ENCODE data around the gene ST6GALNAC5. TPM values are rescaled to one million over a fixed set of nuclear protein-coding genes. Genes with fewer than 3 reads are reported as not detected.

The ST6GALNAC5 gene
- polyA plus RNA-seq, 3 donors = not detected

DNA sequence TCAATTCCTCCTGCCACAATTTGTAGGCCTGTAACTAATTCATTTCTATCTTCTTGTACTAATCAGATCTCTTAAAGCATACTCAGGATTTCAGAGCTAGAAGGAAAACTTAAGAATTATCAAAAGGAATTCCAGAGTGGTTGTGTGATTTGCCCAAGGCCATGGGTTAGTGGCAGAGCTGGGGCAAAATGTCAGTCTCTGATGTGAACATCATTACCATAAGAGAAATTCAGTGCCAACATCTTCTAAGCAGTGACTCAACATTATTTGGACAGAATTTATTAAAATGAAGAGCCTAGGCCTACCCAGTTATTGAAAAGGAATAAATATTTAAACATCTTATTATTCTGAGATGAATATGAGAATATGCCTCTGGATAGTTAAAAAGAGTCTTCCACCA is 14.5 kb downstream of the ST6GALNAC5 start:
- Mint-ChIP-seq H3K36me3 (no peaks in the 10 kb centered on the region), H3K27ac (no peak overlapping the region), H3K9me3 (peaks cover 0 to 6% (median 2%) of the 10 kb centered on the region in 7 donors), H3K4me3 (no peak overlapping the region), H3K4me1 (no peaks in the 10 kb centered on the region), H3K27me3 (ENCODE audit: low read depth in 3 of 3) (peaks cover 1 to 5% (median 4%) of the 10 kb centered on the region in 3 donors)
- Histone ChIP-seq H4K20me1 (ENCODE audit: insufficient read depth, low read length) (no peaks in the 10 kb centered on the region), H3K9me3 (replicated peaks in 1 of 2; ENCODE audit: control insufficient read depth in 1 of 2, insufficient read depth in 1 of 2, low read length in 2 of 2) (no peaks in the 10 kb centered on the region), H3K27ac (ENCODE audit: low read depth in 1 of 2, low read length in 2 of 2) (no peak overlapping the region), H3K4me1 (ENCODE audit: control insufficient read depth in 1 of 2, insufficient read depth in 2 of 2, low read length in 2 of 2) (no peaks in the 10 kb centered on the region), H3K27me3 (ENCODE audit: control insufficient read depth in 2 of 2, insufficient read depth in 2 of 2, low read length in 2 of 2) (no peaks in the 10 kb centered on the region), H3K9ac (ENCODE audit: insufficient read depth, low read length, poor library complexity, severe bottlenecking) (no peak overlapping the region), H3K4me2 (replicated peaks; ENCODE audit: extremely low read depth, low read length, poor library complexity, severe bottlenecking) (no peak overlapping the region), H3K4me3 (replicated peaks in 1 of 3; ENCODE audit: low read depth in 2 of 3, low read length in 3 of 3) (no peak overlapping the region), H2AFZ (ENCODE audit: insufficient read depth, low read depth, low read length, poor library complexity, severe bottlenecking) (no peak overlapping the region), H3K36me3 (replicated peaks in 1 of 2; ENCODE audit: control insufficient read depth in 1 of 2, insufficient read depth in 2 of 2, low read length in 2 of 2) (no peaks in the 10 kb centered on the region), H3K79me2 (ENCODE audit: insufficient read depth, low read length) (no peaks in the 10 kb centered on the region)
- DNase-seq = no peak
- TF ChIP-seq, protein P1, sequence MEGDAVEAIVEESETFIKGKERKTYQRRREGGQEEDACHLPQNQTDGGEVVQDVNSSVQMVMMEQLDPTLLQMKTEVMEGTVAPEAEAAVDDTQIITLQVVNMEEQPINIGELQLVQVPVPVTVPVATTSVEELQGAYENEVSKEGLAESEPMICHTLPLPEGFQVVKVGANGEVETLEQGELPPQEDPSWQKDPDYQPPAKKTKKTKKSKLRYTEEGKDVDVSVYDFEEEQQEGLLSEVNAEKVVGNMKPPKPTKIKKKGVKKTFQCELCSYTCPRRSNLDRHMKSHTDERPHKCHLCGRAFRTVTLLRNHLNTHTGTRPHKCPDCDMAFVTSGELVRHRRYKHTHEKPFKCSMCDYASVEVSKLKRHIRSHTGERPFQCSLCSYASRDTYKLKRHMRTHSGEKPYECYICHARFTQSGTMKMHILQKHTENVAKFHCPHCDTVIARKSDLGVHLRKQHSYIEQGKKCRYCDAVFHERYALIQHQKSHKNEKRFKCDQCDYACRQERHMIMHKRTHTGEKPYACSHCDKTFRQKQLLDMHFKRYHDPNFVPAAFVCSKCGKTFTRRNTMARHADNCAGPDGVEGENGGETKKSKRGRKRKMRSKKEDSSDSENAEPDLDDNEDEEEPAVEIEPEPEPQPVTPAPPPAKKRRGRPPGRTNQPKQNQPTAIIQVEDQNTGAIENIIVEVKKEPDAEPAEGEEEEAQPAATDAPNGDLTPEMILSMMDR (IDR thresholded peaks at IDR 0.05) = no peak
- intact Hi-C loops (cut with micrococcal nuclease) = no loop called here

DNA sequence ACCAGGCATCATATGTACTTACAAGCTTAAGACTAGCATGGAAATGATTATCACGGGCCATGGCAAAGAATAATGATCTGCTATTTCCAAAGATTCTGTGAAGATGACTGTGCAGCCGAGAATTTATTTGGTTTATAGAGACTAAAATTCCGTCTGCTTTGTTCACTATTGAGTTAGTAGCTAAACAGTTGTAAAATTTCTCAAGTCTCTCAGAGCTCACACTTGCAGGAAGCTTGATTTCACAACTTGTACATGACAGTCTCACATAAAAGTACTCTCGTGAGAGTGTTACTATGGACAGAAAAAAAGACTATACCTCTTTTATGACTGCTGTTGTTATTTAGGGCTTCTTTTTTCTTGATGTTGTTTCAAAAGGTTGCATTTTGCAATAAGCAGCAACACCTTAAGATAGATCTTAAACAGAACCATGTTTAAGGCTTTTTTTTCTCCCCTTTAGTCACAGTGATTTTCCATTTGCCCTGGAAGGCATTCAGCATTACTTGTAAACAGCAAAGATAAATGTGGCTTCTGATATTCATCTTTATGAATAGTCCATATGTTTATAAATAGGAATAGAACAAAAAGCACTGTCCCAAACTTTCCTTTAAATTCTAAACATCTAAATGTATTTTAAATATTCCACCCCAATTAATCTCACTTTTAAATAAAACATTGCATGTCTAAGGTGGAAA is 24.8 kb downstream of the ST6GALNAC5 start:
- H3K4me3 ChIP-seq (replicated peaks in 1 of 3; ENCODE audit: low read depth in 2 of 3, low read length in 3 of 3) = no peak overlapping the region
- DNase-seq = no peak
- no peaks in the 10 kb centered on the region for H3K9me3 ChIP-seq (replicated peaks in 1 of 2; ENCODE audit: control insufficient read depth in 1 of 2, insufficient read depth in 1 of 2, low read length in 2 of 2)
- H3K27me3 ChIP-seq (ENCODE audit: control insufficient read depth in 2 of 2, insufficient read depth in 2 of 2, low read length in 2 of 2) = peaks cover 0 to 2% of the 10 kb centered on the region in 2 donors
- no CpG with 5 or more reads among the region's 4 CpGs for WGBS (ENCODE audit: insufficient coverage)
- Mint-ChIP-seq H3K27ac (no peak overlapping the region), H3K4me3 (peak overlapping the region in 1 of 2 donors; percentile 43), H3K27me3 (ENCODE audit: low read depth in 3 of 3) (peaks cover 0 to 2% (median 1%) of the 10 kb centered on the region in 3 donors), H3K9me3 (peaks cover 0 to 9% (median 2%) of the 10 kb centered on the region in 7 donors), H3K4me1 (peaks cover 23% of the 10 kb centered on the region), H3K36me3 (no peaks in the 10 kb centered on the region)
- no peaks in the 10 kb centered on the region for H3K36me3 ChIP-seq (replicated peaks in 1 of 2; ENCODE audit: control insufficient read depth in 1 of 2, insufficient read depth in 2 of 2, low read length in 2 of 2)
- peak overlapping the region; percentile 8 for H3K4me2 ChIP-seq (replicated peaks; ENCODE audit: extremely low read depth, low read length, poor library complexity, severe bottlenecking)
- no peaks in the 10 kb centered on the region for H4K20me1 ChIP-seq (ENCODE audit: insufficient read depth, low read length)
- TF ChIP-seq, protein P1 (IDR thresholded peaks at IDR 0.05) = no peak
- intact Hi-C loops (cut with micrococcal nuclease) = no loop called here
- H2AFZ ChIP-seq (ENCODE audit: insufficient read depth, low read depth, low read length, poor library complexity, severe bottlenecking) = no peak overlapping the region
- no peak overlapping the region for H3K9ac ChIP-seq (ENCODE audit: insufficient read depth, low read length, poor library complexity, severe bottlenecking)
- H3K27ac ChIP-seq (ENCODE audit: low read depth in 1 of 2, low read length in 2 of 2) = peak overlapping the region in 1 of 2 donors; percentile 28
- no peaks in the 10 kb centered on the region for H3K79me2 ChIP-seq (ENCODE audit: insufficient read depth, low read length)
- H3K4me1 ChIP-seq (ENCODE audit: control insufficient read depth in 1 of 2, insufficient read depth in 2 of 2, low read length in 2 of 2) = peaks cover 23 to 26% of the 10 kb centered on the region in 2 donors
